GM12892 (cell line): ENCODE data around the gene MIOS.

Source experiments
- POLR2A ChIP-seq: IDR thresholded peaks from 2 replicates; pipeline ENCODE4 v1.6.1; 2011; ENCODE audit warnings: low read depth, low read length, control low read depth
- POLR2AphosphoS5 ChIP-seq: IDR thresholded peaks from 2 replicates; pipeline ENCODE4 v1.6.1; 2011; ENCODE audit warnings: low read depth, low read length, control low read depth
- TAF1 ChIP-seq: IDR thresholded peaks from 2 replicates; pipeline ENCODE4 v1.6.1; 2011; ENCODE audit warnings: low read depth, mild to moderate bottlenecking, control low read depth, low read length, borderline replicate concordance

DNA sequence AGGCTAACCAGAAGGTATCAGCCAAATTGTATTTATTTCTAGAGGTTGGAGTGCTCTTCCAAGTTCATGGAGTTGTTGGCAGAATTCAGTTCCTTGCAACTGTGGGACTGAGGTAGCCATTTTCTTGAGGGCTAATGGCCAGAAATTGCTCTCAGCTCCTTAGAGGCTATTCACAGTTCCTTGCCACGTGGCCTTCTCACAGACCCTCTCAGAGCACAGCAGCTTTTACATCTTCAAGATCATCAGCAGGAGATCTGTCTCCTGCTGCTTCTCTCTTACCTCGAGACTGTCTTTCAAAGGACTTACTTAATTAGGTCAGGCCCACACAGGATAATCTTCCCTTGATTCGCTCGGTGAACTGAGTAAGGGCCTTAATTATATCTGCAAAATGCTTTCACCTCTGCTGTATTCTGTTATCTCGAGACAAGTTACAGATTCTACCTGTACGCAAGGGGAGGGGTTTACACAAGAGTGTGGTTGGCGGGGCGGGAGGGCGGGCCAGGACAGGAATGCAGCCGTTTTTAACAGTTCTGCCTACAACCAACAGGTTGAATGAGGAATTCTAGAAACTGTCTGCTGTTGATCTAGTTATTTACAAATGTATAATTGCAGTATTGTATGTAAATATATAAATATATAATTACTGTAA lies 15.0 kb downstream of the MIOS start:
- TF ChIP-seq POLR2AphosphoS5 (no peak), TAF1 (no peak), POLR2A (no peak)
